Measurements from ENCODE around the gene ANO10. TPM values are rescaled to one million over a fixed set of nuclear protein-coding genes. Genes with fewer than 3 reads are reported as not detected.

ANO10 gene
- total RNA-seq, 2 experiments from 2014 or later = 6.3 to 8.9 TPM

DNA sequence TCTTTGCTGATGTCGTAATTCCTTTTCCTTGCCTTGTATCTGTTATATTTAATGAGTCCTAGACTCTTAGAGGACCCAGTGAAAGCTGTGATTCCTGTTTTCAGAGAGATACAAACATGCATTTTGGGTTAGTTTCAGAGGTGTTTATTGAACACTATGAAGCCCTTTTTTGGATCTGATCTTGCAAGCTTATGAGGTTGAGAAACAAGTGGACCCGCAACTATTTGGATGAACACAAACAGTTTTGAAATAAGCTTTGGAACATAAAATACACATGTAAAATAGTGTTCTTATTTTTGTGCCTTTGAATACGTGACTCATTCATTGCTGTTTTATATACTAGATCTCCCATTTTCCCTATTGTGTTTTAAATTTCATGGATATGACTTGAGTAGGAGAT, 302.0 kb downstream of the ANO10 start:
- CTCF ChIA-PET = interaction anchor here (2.4 kb wide), 1 partner anchor 23 kb away, joined by 10 read pairs; no protein-coding TSS in a partner anchor
- H3K4me1 Mint-ChIP-seq (ENCODE audit: low read depth) = peaks cover 92% of the 10 kb centered on the region
- TF ChIP-seq, protein P1, sequence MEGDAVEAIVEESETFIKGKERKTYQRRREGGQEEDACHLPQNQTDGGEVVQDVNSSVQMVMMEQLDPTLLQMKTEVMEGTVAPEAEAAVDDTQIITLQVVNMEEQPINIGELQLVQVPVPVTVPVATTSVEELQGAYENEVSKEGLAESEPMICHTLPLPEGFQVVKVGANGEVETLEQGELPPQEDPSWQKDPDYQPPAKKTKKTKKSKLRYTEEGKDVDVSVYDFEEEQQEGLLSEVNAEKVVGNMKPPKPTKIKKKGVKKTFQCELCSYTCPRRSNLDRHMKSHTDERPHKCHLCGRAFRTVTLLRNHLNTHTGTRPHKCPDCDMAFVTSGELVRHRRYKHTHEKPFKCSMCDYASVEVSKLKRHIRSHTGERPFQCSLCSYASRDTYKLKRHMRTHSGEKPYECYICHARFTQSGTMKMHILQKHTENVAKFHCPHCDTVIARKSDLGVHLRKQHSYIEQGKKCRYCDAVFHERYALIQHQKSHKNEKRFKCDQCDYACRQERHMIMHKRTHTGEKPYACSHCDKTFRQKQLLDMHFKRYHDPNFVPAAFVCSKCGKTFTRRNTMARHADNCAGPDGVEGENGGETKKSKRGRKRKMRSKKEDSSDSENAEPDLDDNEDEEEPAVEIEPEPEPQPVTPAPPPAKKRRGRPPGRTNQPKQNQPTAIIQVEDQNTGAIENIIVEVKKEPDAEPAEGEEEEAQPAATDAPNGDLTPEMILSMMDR (IDR thresholded peaks at IDR 0.05) = no peak
- no peaks in the 10 kb centered on the region for H3K9me3 Mint-ChIP-seq
- POLR2A ChIA-PET = interaction anchor here (1.5 kb wide), 1 partner anchor 23 kb away, joined by 4 read pairs; no protein-coding TSS in a partner anchor
- no peak overlapping the region for H3K4me3 Mint-ChIP-seq
- intact Hi-C loops (cut with micrococcal nuclease) = no loop called here
- peaks cover 36% of the 10 kb centered on the region for H3K36me3 Mint-ChIP-seq (ENCODE audit: low read depth)
- peak overlapping the region; percentile 58 for H3K27ac Mint-ChIP-seq
- no peak for DNase-seq
- no peak for ATAC-seq
- no peaks in the 10 kb centered on the region for H3K27me3 Mint-ChIP-seq

DNA sequence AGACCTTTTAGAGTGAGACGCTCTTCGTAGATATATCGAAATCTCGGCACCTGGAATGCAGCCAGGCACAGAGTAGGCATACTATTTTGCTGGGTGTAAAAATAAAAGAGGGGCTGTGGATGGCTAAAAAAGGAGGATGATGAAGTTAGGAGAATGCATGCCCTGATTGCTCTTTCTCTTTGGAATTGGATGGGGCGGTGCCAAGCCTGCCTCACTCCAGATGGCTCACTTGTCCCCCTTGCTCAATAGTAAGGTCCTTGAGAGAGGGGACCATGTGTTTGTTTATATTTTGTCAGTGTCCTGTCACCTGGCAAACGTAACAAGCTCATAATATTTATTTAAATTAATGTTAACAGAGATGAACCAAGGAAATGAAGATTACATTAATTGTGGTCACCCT, 302.4 kb downstream of the ANO10 start:
- POLR2A ChIA-PET = interaction anchor here (1.5 kb wide), 1 partner anchor 22 kb away, joined by 4 read pairs; no protein-coding TSS in a partner anchor
- intact Hi-C loops (cut with micrococcal nuclease) = no loop called here
- TF ChIP-seq, protein P1 (IDR thresholded peaks at IDR 0.05) = no peak
- CTCF ChIA-PET = interaction anchor here (0.7 kb wide), 1 partner anchor 8 kb away, joined by 3 read pairs; no protein-coding TSS in a partner anchor
- Mint-ChIP-seq H3K27me3 (no peaks in the 10 kb centered on the region), H3K36me3 (ENCODE audit: low read depth) (peaks cover 36% of the 10 kb centered on the region), H3K4me1 (ENCODE audit: low read depth) (peaks cover 90% of the 10 kb centered on the region), H3K4me3 (no peak overlapping the region), H3K9me3 (no peaks in the 10 kb centered on the region), H3K27ac (peak overlapping the region; percentile 58)
- no peak for DNase-seq
- no peak for ATAC-seq

DNA sequence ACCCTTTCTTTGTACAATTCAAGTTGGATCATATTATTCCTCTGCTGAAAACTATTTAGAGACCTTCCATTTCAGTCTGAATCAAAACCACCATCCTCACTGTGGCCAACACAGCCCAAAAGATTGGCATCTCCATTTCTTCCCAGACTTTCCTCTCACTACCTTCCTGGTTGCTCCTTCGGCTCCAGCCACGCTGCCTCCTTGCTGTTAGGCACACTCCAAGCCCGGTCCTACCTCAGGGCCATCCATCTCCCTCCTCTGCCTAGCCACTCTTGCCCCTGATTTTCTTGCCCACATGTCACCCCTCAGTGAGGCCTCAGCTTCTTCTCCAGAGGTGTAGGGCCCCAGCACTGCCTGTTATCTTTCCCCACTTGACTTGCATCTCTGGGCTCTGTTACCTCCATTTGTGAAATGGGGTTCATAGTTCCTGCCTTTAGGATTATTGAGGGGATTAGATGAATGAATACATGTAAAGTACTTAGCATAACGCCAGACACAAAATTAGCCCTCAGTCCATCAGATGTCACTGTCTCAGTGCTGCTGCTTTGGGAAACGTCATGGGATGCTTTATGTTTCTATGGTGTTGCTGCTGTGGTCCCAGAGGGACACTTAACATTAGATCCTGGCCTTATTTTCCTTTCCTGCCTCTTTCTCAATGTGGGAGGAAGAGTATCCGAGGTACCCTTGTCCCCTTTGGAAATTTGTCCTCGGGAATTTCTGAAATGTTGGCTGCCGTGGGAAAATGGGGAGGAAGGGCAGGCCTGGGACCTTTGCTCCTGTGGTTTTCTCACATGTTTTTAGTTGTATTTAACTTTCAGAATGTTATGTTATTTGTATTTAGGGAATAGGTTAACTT, 304.1 kb downstream of the ANO10 start:
- ChIA-PET CTCF (interaction anchor here (0.8 to 1.9 kb wide), 2 partner anchors 16 to 67 kb away, joined by 3 to 5 read pairs; no protein-coding TSS in a partner anchor), POLR2A (interaction anchor here (1.0 kb wide), 1 partner anchor 27 kb away, joined by 4 read pairs; no protein-coding TSS in a partner anchor)
- TF ChIP-seq, protein P1 (IDR thresholded peaks at IDR 0.05) = no peak
- peak overlapping the region; percentile 55 for H3K27ac Mint-ChIP-seq
- no peak for DNase-seq
- peaks cover 77% of the 10 kb centered on the region for H3K4me1 Mint-ChIP-seq (ENCODE audit: low read depth)
- H3K36me3 Mint-ChIP-seq (ENCODE audit: low read depth) = peaks cover 29% of the 10 kb centered on the region
- H3K9me3 Mint-ChIP-seq = peaks cover 3% of the 10 kb centered on the region
- H3K27me3 Mint-ChIP-seq = no peaks in the 10 kb centered on the region
- H3K4me3 Mint-ChIP-seq = no peak overlapping the region
- ATAC-seq = no peak
- intact Hi-C loops (cut with micrococcal nuclease) = no loop called here

DNA sequence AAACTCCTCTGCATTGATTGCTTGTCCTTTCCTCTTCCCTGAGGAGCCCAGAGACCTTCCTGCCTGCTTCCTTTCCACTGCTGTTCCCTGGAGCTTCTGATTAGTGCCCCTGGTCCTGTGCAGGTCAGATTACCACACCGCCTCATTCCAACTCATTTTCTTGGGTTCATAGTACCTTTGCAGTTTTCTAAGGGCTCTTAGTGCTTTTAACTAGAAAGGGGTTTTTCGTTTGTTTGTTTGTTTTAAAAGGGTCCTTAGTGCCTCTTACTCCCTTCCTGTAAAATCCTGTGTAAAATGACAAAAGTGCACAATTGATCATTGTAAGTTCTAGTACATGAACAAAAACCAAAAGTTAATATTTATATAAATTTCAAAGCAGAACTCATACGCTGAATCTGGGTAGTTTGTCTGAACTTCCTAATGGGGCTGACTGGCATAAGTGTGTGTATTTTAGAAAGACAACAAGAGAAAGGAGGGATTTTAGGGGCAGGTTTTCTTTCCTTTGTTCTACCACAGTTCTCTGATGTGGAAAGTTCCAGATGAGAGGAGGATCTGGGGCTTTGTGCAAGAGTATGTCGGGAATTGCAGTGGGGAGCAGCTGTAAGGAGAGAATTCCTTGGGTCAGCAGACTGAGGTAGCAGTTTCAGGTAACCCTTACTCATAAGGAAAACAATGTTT, 304.9 kb downstream of the ANO10 start:
- H3K27me3 Mint-ChIP-seq = no peaks in the 10 kb centered on the region
- no peak overlapping the region for H3K4me3 Mint-ChIP-seq
- ChIA-PET CTCF (interaction anchor here (0.7 to 2.0 kb wide), 4 partner anchors 11 to 355 kb away, joined by 3 to 5 read pairs (median 4); no protein-coding TSS in a partner anchor), POLR2A (interaction anchor here (1.0 to 1.3 kb wide), 3 partner anchors 20 to 30 kb away, joined by 3 to 4 read pairs (median 4); partner anchors contain the start of gene SNRK)
- H3K36me3 Mint-ChIP-seq (ENCODE audit: low read depth) = peaks cover 30% of the 10 kb centered on the region
- intact Hi-C loops (cut with micrococcal nuclease) = no loop called here
- DNase-seq (no peak), ATAC-seq (no peak)
- H3K4me1 Mint-ChIP-seq (ENCODE audit: low read depth) = peaks cover 74% of the 10 kb centered on the region
- H3K9me3 Mint-ChIP-seq = peaks cover 3% of the 10 kb centered on the region
- TF ChIP-seq, protein P1 (IDR thresholded peaks at IDR 0.05) = no peak
- H3K27ac Mint-ChIP-seq = peak overlapping the region; percentile 55

Other genes starting within 250 kb of the ANO10 start
- gene ABHD5, start 68.9 kb upstream of the ANO10 start, total RNA-seq = 1 to 10 TPM; 7.8 to 8.4 TPM

Data from activated CD8-positive, alpha-beta T cell treated with anti-CD3 and anti-CD28 coated beads for 36 hours (primary cell).